ENCODE results near the gene NUMA1.
A peak's percentile ranks its signal among the peaks of the same experiment; 100 is the strongest.

Gene NUMA1

GRCh38 chr11:72080326-72081183 lies at the start of gene NUMA1, which contains the start of gene LRRC51:
Gene NUMA1, minus strand, starts transcription at chr11:72080542. Its CDS starts 44,599 bp downstream, at chr11:72035943.
Gene LRRC51, plus strand, starts transcription at chr11:72080850. Its CDS starts 8,234 bp downstream, at chr11:72089084.
- DNase-seq: peak; percentile 99

DNA sequence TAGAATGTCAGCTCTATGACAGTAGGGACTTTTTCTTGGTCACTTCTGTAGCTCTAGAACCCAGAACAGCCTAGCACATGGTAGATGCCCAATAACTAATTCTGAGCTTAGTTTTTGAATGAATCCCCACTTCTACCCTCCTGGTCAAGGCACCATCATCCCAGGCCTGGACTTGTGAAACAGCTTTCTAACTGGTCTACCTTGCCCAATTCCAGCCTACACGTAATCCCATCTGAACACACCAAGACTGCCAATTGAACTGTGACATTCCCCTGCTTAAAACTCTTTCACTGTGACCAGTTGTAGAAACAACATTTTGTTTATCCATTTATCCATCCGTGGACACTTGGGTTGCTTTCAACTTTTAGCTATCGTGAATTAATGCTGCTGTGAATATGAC lies 49.0 kb upstream of the NUMA1 start:
- peak; percentile 7 for DNase-seq

DNA sequence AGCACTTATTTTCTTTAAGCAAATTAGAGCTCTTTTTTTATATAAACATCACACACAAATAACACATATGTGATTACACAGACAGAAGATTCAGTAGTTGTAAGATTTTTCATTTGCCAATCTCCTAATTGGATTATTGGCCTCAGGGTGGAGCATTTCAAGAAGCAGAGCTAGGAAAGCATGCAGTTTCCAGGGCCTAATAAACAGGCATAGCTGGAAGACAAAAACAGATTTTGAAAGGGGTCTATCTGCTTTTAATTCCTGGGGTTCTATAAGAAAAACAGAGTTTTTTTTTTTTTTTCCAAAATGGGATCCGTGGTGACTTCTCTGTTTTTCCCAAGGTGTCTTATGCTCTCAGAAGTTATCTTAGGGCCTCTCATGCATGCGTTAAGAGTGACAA lies 47.6 kb upstream of the NUMA1 start:
- no peak for DNase-seq

DNA sequence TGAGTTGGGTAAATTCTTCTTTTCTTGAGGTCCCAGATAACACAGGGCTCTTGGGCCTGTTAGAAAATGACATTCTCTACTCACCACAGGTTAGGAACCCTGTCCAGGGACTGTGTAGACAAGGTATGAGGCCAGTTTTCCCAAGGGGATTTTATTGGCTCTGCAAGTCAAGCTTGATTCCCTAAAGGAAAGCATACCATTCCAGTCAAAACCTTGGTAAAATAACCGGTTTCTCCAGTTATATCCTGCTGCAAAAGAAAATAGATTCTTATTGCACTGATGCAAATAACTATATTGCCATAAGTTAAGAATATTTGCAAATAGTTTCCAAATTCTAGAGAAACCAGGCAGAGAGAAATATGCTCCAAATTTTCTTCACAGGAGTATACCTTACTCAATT lies 45.6 kb upstream of the NUMA1 start:
- no peak for DNase-seq

- no peak for DNase-seq
Measured at GRCh38 chr11:72124046-72124445, 43.7 kb upstream of the NUMA1 start.

DNA sequence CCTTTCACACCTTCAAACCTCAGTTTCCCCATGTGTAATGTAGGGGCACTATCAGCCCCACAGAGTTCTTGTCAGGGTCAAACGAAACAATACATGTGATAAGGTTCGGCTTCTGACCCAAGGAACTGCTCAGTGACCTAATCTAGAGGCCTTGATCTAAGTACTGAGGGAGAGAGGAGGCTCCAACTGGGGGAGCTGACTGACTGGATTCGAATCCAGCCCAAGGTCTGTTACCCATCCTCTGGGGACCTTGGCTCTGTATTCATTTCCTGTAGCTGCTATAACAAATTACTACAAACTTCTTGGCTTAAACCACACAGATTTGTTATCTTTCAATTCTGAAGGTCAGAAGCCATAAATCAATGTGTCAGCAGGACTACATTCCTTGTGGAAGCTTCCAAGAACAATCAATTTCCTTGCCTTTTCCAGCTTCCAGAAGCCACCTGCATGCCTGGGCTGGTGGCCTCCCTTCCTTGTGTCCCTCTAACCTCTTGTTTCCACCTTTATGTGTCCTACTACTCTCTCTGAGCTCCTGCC lies 42.8 kb upstream of the NUMA1 start:
- DNase-seq: no peak

DNA sequence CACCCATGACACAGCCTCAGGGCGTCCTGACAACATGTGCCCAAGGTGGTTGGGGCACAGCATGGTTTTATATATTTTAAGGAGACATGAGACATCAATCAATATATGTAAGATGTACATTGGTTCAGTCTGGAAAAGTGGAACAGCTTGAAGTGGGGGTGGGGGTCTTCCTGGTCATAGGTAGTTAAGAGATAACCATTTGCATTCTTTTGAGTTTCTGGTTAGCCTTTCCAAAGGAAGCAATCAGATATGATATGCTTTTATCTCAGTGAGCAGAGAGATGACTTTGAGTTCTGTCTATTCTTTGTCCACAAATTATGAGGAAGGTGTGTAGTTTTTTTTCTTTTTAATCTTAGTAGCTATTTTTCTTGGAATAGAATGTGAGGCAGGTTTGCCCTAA lies 42.3 kb upstream of the NUMA1 start:
- no peak for DNase-seq

GRCh38 chr11:72120930-72121329 lies 40.6 kb upstream of the NUMA1 start:
- DNase-seq: no peak

- DNase-seq: no peak
Measured at GRCh38 chr11:72119198-72119597, 38.9 kb upstream of the NUMA1 start.

- DNase-seq: no peak
Measured at GRCh38 chr11:72116019-72116755, 35.8 kb upstream of the NUMA1 start.

DNA sequence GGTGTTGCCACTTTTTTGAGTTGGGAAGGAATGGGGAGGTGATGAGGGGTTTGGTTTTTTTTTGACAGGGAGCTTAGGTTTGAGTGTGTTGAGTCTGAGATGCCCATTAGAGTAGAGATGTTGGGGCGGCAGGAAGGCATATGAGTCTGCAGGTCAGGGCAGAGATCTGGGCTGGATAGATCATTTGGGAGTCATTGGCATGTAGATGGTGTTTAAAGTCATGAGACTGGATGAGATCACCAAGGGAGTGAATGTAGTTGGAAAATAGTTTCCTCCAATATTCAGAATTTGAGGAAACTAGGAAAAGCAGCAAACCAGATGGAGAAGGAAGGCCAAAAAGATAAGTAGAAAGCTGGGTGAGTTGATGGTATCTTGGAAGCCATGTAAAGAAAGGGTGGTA lies 34.2 kb upstream of the NUMA1 start:
- DNase-seq: no peak

GRCh38 chr11:72112978-72113808 lies 32.9 kb upstream of the NUMA1 start:
- no peak for DNase-seq

- peak; percentile 100 for DNase-seq
Measured at GRCh38 chr11:72112143-72112977, 32.0 kb upstream of the NUMA1 start, which contains the start of gene ANAPC15. Gene ANAPC15, minus strand, starts transcription at chr11:72112695. Its CDS starts 1,419 bp downstream, at chr11:72111276.

DNA sequence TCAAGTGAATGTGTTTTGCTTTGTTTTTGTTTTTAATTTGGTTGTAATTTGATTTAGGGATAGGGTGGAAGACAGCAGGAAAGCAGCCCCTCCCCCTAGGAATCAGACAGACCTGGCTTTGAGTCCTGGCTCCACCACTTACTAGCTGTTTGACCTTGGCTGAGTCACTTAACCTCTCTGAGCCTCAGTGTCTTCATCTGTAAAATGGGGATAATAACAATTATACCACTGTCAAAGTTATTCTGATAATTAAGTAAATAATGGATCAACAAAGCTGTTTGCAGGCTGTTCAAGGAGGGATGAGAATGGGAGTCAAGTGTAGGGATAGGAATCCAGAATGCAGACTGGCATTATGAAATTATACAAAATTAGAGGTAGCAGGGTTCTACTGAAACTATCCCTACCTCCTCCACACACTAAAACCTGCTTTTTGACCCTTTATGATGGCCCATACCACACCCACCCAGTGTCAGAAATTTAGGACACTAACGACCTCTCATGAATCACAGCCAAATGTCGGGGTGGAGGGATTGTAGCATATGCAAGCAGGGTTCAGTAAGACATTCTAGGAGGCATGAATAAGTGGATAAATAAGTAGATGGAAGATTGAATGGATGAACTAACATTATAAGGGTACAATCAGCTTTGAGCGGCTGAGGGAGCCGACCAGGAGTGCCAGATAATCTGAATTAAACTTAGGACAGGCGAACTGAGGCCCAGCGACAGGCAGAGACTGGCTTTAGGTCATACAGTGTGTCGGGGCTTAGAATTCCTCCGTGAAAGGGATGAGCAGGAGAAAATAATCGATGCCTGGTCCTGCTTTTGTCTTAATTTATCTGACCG lies 31.2 kb upstream of the NUMA1 start:
- DNase-seq: no peak

- DNase-seq: no peak
Measured at GRCh38 chr11:72105888-72106287, 25.5 kb upstream of the NUMA1 start, which contains the start of gene TOMT. Gene TOMT, plus strand, starts transcription at chr11:72105924. Its CDS starts 28 bp downstream, at chr11:72105952.

GRCh38 chr11:72103754-72104167 lies 23.4 kb upstream of the NUMA1 start:
- no peak for DNase-seq

DNA sequence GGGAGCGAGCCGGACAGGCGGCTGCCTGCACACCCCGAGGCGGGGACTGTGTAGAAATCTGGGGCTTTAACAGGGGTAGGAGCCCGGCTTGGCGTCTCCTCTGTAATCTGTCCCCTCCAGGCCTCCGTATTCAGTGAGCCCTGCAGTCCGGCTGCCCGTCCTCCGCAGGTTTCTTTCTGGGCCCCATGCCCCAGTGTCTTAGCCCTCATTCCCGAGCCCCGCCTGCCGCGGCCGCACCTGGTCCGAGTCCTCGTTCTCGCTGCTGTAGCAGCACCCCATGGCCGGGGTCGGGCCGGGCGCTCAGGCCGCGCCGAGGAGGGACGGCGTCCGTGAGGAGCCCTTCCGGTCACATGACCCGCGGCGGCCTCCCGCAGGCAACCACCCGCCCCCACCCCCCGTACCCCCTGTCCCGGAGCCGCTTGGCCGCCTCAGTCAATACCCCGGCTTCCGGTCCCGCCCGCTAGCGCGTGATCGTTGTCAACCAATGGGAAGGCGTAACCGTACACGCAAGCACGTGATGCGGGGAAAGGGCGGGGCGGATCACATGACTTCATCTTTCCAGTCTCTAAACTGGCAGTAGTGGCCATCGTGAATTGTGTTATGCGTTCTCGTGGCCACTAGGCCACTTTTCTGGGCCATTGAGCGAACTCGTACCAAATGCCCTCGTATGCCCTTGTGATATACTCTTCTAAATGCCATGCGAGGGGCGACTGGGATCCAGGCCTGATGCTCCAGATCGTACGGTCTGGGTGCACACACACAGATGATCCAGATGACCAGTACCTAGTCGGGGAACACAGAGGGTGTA lies 22.8 kb upstream of the NUMA1 start, which contains the start of gene LAMTOR1:
Gene LAMTOR1 (minus strand): TSS at position 352 of the 808 bp plus-strand sequence. CDS start 73 bp downstream, at position 279.
- peak; percentile 93 for DNase-seq

GRCh38 chr11:72102631-72102945 lies 22.2 kb upstream of the NUMA1 start:
- peak; percentile 46 for DNase-seq

DNA sequence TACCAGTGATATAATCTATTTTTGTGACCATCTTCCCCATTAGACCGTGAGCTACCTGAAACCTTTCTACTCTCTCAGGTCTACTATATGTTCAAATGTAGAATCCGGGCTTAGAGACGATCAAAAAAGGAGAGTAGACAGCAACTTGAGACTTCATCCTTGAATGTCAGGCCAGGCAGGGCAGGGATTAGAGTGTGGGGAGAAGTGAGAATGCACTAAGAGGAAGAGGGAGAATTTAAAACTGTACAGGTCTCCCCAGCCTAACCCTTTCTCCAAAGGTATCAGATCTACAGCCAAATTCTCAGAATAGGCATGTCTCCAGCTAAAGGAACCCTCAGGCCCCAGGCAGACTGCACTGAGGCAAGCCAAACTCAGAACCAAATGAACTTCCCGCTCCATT lies 21.8 kb upstream of the NUMA1 start:
- DNase-seq: no peak

DNA sequence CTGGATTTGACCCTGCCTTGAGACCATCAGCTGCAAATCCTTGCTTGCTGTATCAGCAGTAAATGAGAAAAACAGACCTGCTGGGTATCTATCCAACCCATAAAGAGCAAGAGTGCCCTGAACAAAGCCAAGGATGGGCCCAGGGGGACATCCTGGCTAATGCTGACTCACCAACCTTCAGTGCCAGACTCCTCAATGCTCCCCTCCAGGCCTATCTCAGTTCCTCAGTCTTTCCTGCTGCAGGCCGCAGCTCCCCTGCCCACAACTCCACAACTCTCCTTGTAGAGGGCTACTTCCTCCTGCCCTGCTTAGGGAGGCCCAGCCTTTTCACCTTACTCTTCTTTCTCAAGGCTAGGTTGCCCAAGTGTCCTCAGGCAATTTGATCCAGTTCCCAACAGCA lies 20.1 kb upstream of the NUMA1 start:
- DNase-seq: no peak

All from kidney glomerular epithelial cell (primary cell).